ENCODE results near the gene RNF207. TPM values are rescaled to one million over a fixed set of nuclear protein-coding genes. Genes with fewer than 3 reads are reported as not detected.
A peak's percentile ranks its signal among the peaks of the same experiment; 100 is the strongest.

RNF207 gene
- total RNA-seq, 2 experiments from 2014 or later: 12.4 to 36.7 TPM

GRCh38 chr1:6237093-6237492 lies 31.2 kb downstream of the RNF207 start:
- Mint-ChIP-seq H3K36me3 (peaks cover 15% of the 10 kb centered on the region), H3K4me1 (peaks cover 30% of the 10 kb centered on the region), H3K27ac (no peak overlapping the region), H3K4me3 (peak overlapping the region; percentile 22), H3K9me3 (ENCODE audit: low read depth) (no peaks in the 10 kb centered on the region), H3K27me3 (peaks cover 33% of the 10 kb centered on the region)
- CTCF ChIA-PET: interaction anchor here (0.8 to 5.2 kb wide), 6 partner anchors 10 to 186 kb away, joined by 3 to 38 read pairs (median 5); partner anchors contain the start of gene RNF207
- DNase-seq (no peak), ATAC-seq (no peak)

GRCh38 chr1:6239213-6239752 lies 33.4 kb downstream of the RNF207 start:
- CTCF ChIA-PET: interaction anchor here (0.8 to 5.2 kb wide), 11 partner anchors 8 to 166 kb away, joined by 3 to 38 read pairs (median 4); no protein-coding TSS in a partner anchor
- H3K4me1 Mint-ChIP-seq: peaks cover 18% of the 10 kb centered on the region
- ATAC-seq (no peak), DNase-seq (no peak)
- no peak overlapping the region for H3K4me3 Mint-ChIP-seq
- peaks cover 48% of the 10 kb centered on the region for H3K27me3 Mint-ChIP-seq
- H3K9me3 Mint-ChIP-seq (ENCODE audit: low read depth): no peaks in the 10 kb centered on the region
- no peak overlapping the region for H3K27ac Mint-ChIP-seq
- peaks cover under 1% of the 10 kb centered on the region for H3K36me3 Mint-ChIP-seq

GRCh38 chr1:6239950-6240768 lies 34.2 kb downstream of the RNF207 start:
- Mint-ChIP-seq H3K27ac (no peak overlapping the region), H3K36me3 (no peaks in the 10 kb centered on the region), H3K27me3 (peaks cover 52% of the 10 kb centered on the region), H3K9me3 (ENCODE audit: low read depth) (no peaks in the 10 kb centered on the region), H3K4me1 (peaks cover 10% of the 10 kb centered on the region), H3K4me3 (no peak overlapping the region)
- CTCF ChIA-PET: interaction anchor here (0.8 to 1.1 kb wide), 3 partner anchors 54 to 198 kb away, joined by 3 read pairs; no protein-coding TSS in a partner anchor
- DNase-seq (no peak), ATAC-seq (no peak)

GRCh38 chr1:6241107-6241886 lies 35.4 kb downstream of the RNF207 start:
- H3K9me3 Mint-ChIP-seq (ENCODE audit: low read depth): no peaks in the 10 kb centered on the region
- DNase-seq (no peak), ATAC-seq (no peak)
- H3K27me3 Mint-ChIP-seq: peaks cover 56% of the 10 kb centered on the region
- no peak overlapping the region for H3K27ac Mint-ChIP-seq
- no peak overlapping the region for H3K4me3 Mint-ChIP-seq
- H3K36me3 Mint-ChIP-seq: no peaks in the 10 kb centered on the region
- CTCF ChIA-PET: interaction anchor here (0.8 to 2.0 kb wide), 9 partner anchors 35 to 199 kb away, joined by 3 to 8 read pairs (median 3); partner anchors contain the start of gene HES2
- peaks cover 12% of the 10 kb centered on the region for H3K4me1 Mint-ChIP-seq

GRCh38 chr1:6241887-6242740 lies 36.2 kb downstream of the RNF207 start:
- Mint-ChIP-seq H3K4me3 (no peak overlapping the region), H3K27me3 (peaks cover 62% of the 10 kb centered on the region), H3K27ac (no peak overlapping the region), H3K36me3 (no peaks in the 10 kb centered on the region), H3K4me1 (peaks cover 16% of the 10 kb centered on the region), H3K9me3 (ENCODE audit: low read depth) (no peaks in the 10 kb centered on the region)
- ATAC-seq (no peak), DNase-seq (no peak)
- CTCF ChIA-PET: interaction anchor here (0.8 to 2.0 kb wide), 8 partner anchors 36 to 198 kb away, joined by 3 to 8 read pairs (median 4); partner anchors contain the start of gene HES2

GRCh38 chr1:6243053-6243834 lies 37.3 kb downstream of the RNF207 start:
- ATAC-seq (no peak), DNase-seq (no peak)
- CTCF ChIA-PET: interaction anchor here (1.1 to 2.0 kb wide), 4 partner anchors 74 to 195 kb away, joined by 3 to 8 read pairs (median 4); partner anchors contain the start of gene HES2
- Mint-ChIP-seq H3K4me1 (peaks cover 16% of the 10 kb centered on the region), H3K4me3 (no peak overlapping the region), H3K27ac (no peak overlapping the region), H3K9me3 (ENCODE audit: low read depth) (no peaks in the 10 kb centered on the region), H3K27me3 (peaks cover 73% of the 10 kb centered on the region), H3K36me3 (no peaks in the 10 kb centered on the region)

- no peak within 1 kb of the TSS for H3K27ac Mint-ChIP-seq
- CTCF ChIA-PET: interaction anchor here (0.9 to 5.8 kb wide), 7 partner anchors 13 to 195 kb away, joined by 3 to 68 read pairs (median 4); partner anchors contain the start of gene HES2
- peaks cover 19% of the 10 kb centered on the region for H3K4me1 Mint-ChIP-seq
- DNase-seq: no peak
- H3K9me3 Mint-ChIP-seq (ENCODE audit: low read depth): no peaks in the 10 kb centered on the region
- peaks cover 74% of the 10 kb centered on the region for H3K27me3 Mint-ChIP-seq
- ATAC-seq: no peak
- no peak within 1 kb of the TSS for H3K4me3 Mint-ChIP-seq
- H3K36me3 Mint-ChIP-seq: no peaks in the 10 kb centered on the region
These were observed 38.1 kb downstream of the RNF207 start, which contains the start of gene HES3 for GRCh38 chr1:6243993-6244392. TSS of gene HES3 (plus strand) at chr1:6244179. CDS start at chr1:6244366, 187 bp downstream.

- CTCF ChIA-PET: interaction anchor here (0.6 to 5.8 kb wide), 17 partner anchors 13 to 234 kb away, joined by 3 to 68 read pairs (median 4); partner anchors contain the start of genes ACOT7, GPR153 and HES2
- peaks cover 69% of the 10 kb centered on the region for H3K27me3 Mint-ChIP-seq
- DNase-seq (no peak), ATAC-seq (no peak)
- no peaks in the 10 kb centered on the region for H3K36me3 Mint-ChIP-seq
- H3K9me3 Mint-ChIP-seq (ENCODE audit: low read depth): no peaks in the 10 kb centered on the region
- H3K4me3 Mint-ChIP-seq: no peak overlapping the region
- peaks cover 17% of the 10 kb centered on the region for H3K4me1 Mint-ChIP-seq
- no peak overlapping the region for H3K27ac Mint-ChIP-seq
These were observed 38.6 kb downstream of the RNF207 start for GRCh38 chr1:6244401-6245049.

GRCh38 chr1:6245086-6245868 lies 39.4 kb downstream of the RNF207 start:
- peaks cover 66% of the 10 kb centered on the region for H3K27me3 Mint-ChIP-seq
- no peaks in the 10 kb centered on the region for H3K36me3 Mint-ChIP-seq

GRCh38 chr1:6245869-6246496 lies 40.1 kb downstream of the RNF207 start:
- peak overlapping the region; percentile 15 for H3K4me3 Mint-ChIP-seq
- no peak overlapping the region for H3K27ac Mint-ChIP-seq
- peaks cover 19% of the 10 kb centered on the region for H3K4me1 Mint-ChIP-seq
- H3K36me3 Mint-ChIP-seq: no peaks in the 10 kb centered on the region
- DNase-seq (peak; percentile 81), ATAC-seq (peak; percentile 48)
- CTCF ChIA-PET: interaction anchor here (0.5 to 6.2 kb wide), 42 partner anchors 9 to 247 kb away, joined by 3 to 68 read pairs (median 6); partner anchors contain the start of genes ACOT7, GPR153, HES2 and ICMT
- H3K9me3 Mint-ChIP-seq (ENCODE audit: low read depth): no peaks in the 10 kb centered on the region
- peaks cover 67% of the 10 kb centered on the region for H3K27me3 Mint-ChIP-seq

More at GRCh38 chr1:6245086-6245868, 39.4 kb downstream of the RNF207 start:
- Mint-ChIP-seq H3K4me1 (peaks cover 19% of the 10 kb centered on the region), H3K4me3 (no peak overlapping the region), H3K9me3 (ENCODE audit: low read depth) (no peaks in the 10 kb centered on the region), H3K27ac (no peak overlapping the region)
- ATAC-seq (peak; percentile 78), DNase-seq (peak; percentile 82)
- CTCF ChIA-PET: interaction anchor here (0.6 to 6.2 kb wide), 36 partner anchors 9 to 233 kb away, joined by 3 to 68 read pairs (median 5); partner anchors contain the start of genes ACOT7, GPR153, HES2 and ICMT

Measured in activated CD8-positive, alpha-beta memory T cell treated with anti-CD3 and anti-CD28 coated beads, Interleukin-2, amount 10 ng/mL, durations not matched to agents 7 days and 5 days (primary cell).